ENCODE data around the gene MSTO1. TPM values are rescaled to one million over a fixed set of nuclear protein-coding genes. Genes with fewer than 3 reads are reported as not detected.

The MSTO1 gene
- total RNA-seq, 4 donors from 2014 or later: 7.3 to 14.5 (median 12.7) TPM

- TF ChIP-seq CTCF (IDR thresholded peaks at IDR 0.05; ENCODE audit: low read depth): no peak
Measured at GRCh38 chr1:155643230-155643629, 33.2 kb downstream of the MSTO1 start.

- no peak for TF ChIP-seq CTCF (IDR thresholded peaks at IDR 0.05; ENCODE audit: low read depth)
Measured at GRCh38 chr1:155645034-155645598, 35.1 kb downstream of the MSTO1 start.

- no peak for TF ChIP-seq CTCF (IDR thresholded peaks at IDR 0.05; ENCODE audit: low read depth)
Measured at GRCh38 chr1:155645648-155646047, 35.6 kb downstream of the MSTO1 start.

- no peak for TF ChIP-seq CTCF (IDR thresholded peaks at IDR 0.05; ENCODE audit: low read depth)
Measured at GRCh38 chr1:155646307-155646706, 36.3 kb downstream of the MSTO1 start.

- no peak for TF ChIP-seq CTCF (IDR thresholded peaks at IDR 0.05; ENCODE audit: low read depth)
Measured at GRCh38 chr1:155648207-155649147, 38.5 kb downstream of the MSTO1 start.

- TF ChIP-seq CTCF (IDR thresholded peaks at IDR 0.05; ENCODE audit: low read depth): no peak
Measured at GRCh38 chr1:155649676-155650075, 39.7 kb downstream of the MSTO1 start.

GRCh38 chr1:155650231-155650757 is 40.3 kb downstream of the MSTO1 start:
- TF ChIP-seq CTCF (IDR thresholded peaks at IDR 0.05; ENCODE audit: low read depth): no peak

Measured in subcutaneous adipose tissue (tissue), 4 donors.